GM21381 (cell line): ENCODE measurements around the gene B3GAT1.

Source experiments
- ATAC-seq: cut with Tn5 transposase; IDR thresholded peaks from one replicate; pipeline ENCODE4 v1.9.1; 2021; ENCODE audit warnings: mild to moderate bottlenecking, moderate library complexity; ENCODE audit not compliant: unreplicated experiment

B3GAT1 gene

GRCh38 chr11:134442246-134442645 lies 30.2 kb upstream of the B3GAT1 start:
- ATAC-seq, result no peak

DNA sequence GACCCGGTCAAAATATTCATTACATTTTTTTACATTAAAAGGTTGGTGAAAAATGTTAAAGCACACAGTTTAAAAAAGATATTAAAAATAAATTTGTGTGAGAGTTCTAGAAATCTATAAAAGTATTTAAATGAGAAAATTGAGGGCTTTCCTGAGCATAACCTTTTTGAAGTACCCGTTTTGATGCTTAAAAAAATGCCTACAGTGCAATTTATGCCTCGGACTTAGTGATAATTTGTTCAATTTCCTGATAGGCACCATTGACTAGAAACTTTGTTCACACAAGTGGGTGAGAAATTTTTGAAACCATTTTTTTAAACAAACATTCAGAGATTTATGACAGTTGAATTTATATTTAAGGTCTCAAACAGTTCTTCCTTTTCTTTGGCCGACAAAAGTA lies 29.7 kb upstream of the B3GAT1 start:
- no peak for ATAC-seq

GRCh38 chr11:134441281-134441680 lies 29.2 kb upstream of the B3GAT1 start:
- ATAC-seq, result no peak

DNA sequence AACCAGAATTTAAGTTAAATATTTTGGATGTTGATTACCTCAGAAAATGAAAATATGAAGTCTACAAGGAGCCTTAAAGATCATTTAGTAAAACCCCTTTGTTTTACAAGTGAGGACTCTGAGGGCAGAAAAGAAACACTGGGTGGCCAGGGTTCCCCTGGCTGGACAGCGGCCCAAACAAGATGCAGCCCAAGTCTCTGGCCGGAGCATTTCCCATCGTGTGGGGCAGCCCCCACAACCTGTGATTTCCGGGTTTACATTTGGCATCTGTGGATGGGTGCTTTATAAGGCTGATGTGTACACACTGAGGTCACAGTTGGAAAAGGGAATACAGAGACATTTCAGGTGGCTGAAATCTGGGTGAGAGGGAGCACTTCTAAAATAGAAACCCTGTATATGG lies 28.8 kb upstream of the B3GAT1 start:
- ATAC-seq, result no peak

GRCh38 chr11:134438542-134439537 lies 26.8 kb upstream of the B3GAT1 start:
- no peak for ATAC-seq

DNA sequence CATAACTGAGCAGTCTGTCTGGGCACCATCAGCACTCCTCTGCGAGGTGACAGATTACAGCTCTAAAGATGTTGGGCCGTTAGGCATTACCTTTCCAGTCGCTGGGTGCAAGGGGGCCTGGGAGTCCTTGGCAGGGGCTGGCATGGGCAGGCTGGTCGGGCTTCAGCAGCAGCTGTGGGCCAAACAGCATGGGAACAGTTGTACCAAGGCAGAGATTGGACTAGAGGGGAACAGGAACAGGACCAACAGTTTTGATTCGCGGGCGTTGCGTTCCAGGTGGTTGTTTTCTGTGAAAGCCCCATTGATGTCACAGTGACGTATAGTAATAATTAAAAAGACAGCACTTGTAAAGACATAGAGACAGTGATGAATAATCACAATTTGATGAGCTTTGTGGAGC lies 25.8 kb upstream of the B3GAT1 start:
- no peak for ATAC-seq

DNA sequence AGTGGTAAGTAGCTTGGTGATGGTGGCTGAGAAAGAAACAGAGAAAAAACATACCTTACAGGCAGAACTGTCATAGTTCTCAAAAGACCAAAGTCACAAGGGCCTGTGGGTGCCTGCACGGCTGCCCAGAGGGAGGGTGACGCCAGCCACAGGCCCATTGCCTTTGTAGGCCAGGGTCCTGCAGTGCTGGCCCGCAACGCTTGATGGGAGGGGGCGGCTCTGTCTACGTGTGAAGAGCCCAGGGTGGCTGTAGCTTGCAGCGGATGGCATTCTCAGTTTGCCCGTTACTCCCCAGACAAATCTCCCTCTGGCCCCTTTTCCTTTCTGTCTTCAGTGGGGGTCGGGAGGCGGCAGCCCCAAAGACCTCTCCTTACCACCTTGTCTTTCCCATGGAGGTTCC lies 24.7 kb upstream of the B3GAT1 start:
- ATAC-seq, result no peak

GRCh38 chr11:134433806-134434205 lies 21.8 kb upstream of the B3GAT1 start:
- ATAC-seq, result no peak

- no peak for ATAC-seq
Measured at GRCh38 chr11:134433251-134433650, 21.2 kb upstream of the B3GAT1 start.

- no peak for ATAC-seq
Measured at GRCh38 chr11:134432776-134433175, 20.7 kb upstream of the B3GAT1 start.

DNA sequence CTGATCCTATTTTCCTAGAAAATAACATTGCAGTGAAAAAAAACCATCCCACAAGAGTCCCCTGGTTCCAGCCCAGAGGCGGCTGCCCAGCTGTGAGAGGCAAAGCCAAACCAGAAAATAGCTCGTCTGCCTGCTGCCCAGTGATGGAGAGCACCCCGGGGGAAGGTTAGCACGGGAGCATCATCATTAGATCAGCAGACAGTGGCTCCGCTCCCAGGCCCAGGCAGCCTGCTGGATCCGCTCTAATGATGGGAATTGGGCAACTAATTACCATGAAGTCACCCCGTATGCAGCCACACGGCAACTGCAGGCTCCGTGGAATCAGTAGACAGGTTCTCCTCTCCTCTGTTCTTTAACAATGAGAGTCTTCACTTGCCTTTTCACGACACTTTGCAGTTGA lies 17.1 kb upstream of the B3GAT1 start:
- ATAC-seq, result no peak

GRCh38 chr11:134425816-134426536 lies 13.9 kb upstream of the B3GAT1 start:
- no peak for ATAC-seq

DNA sequence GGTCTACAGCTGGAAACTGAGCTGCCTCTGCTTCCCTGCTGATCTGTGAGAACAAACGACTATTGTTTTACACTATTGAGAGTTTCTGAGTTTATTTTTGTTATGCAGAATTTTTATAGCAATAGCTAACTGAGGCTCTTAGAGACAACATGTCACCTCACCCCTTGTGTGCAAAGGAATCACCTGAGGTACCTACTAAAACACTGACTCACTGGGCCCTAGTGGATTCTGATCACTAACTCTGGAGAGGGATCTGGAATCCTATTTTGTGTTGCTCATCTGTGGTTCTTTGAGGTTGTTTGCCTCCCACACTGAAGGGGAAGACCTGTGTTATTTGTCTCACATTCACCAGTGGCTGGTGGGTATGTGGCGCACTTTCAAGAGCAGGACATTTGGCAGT lies 13.4 kb upstream of the B3GAT1 start:
- no peak for ATAC-seq

- ATAC-seq, result no peak
Measured at GRCh38 chr11:134423106-134423505, 11.1 kb upstream of the B3GAT1 start.

GRCh38 chr11:134417871-134418840 lies 6.1 kb upstream of the B3GAT1 start:
- ATAC-seq, result no peak

GRCh38 chr11:134416726-134417125 lies 4.7 kb upstream of the B3GAT1 start:
- no peak for ATAC-seq

DNA sequence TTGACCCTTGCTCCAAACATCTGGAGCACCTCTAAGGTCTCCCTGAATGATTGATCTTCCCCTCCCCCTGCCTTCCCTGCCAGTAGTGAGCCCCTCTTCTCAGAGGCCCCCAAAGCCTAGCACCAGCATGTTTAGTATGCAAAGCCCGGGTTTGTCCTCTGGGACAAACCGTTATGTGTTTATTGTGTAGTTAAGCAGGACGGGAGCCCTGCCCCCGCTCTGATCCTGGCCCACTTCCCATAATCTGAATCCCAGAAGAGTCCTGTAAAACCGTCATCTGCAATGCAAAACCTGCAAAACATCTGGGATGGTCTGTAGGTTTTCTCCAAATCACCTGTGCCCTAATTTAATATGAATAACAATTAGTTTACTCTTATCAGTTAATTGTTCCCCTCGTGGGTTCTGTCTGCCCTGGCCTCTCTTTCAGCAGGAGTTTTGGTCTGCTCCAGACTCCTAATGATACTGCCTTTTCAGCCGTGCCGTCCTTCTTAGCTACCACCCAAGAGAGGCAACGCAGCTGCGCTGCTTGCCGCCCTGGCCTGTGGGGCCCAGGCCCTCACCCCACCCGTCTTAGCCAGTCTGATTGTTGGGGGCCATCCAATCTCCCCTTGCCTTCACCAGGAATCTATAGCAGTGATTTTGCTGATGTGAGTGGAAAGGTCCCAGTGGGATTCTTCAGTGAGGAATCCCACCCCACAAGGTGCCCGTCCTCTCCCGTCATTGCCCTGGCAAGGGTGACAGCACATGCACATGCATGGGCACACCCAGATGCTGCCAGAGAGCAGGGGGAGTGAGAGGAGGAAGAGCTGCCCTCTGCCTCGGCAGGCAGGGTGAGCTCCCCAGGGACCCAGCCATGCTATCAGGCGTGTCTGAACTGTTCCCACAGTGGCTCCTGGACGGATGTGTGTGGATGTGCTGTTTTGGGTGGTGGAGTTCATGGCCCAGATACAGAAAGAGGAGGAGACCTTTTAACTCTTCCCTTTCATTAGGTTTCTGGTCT lies 3.0 kb upstream of the B3GAT1 start:
- no peak for ATAC-seq

- no peak for ATAC-seq
Measured at GRCh38 chr11:134413826-134414731, 2.0 kb upstream of the B3GAT1 start.
